ENCODE data around the gene ST7L.

The ST7L gene

DNA sequence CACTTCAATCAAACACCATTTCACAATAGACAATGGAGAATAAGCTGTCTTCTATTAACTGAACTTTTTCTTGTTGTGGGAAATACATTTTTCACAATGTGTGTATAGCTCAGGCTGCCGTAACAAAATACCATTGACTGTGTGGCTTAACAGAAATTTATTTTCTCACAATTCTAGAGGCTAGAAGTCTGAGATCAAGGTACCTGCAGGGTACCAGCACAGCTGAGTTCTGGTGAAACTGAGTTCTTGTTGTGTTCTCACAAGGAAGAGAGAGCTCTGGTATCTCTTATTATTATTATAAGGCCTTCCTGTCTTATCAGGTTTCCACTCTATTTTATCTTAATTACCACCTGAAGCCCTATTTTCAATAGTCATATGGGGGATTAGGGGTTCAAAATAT is 15.4 kb downstream of the ST7L start:
- H3K9me3 ChIP-seq (ENCODE audit: control insufficient read depth, low read length) = no peaks in the 10 kb centered on the region
- no peak overlapping the region for H3K9ac ChIP-seq (ENCODE audit: low read length)
- H3K36me3 ChIP-seq (ENCODE audit: control insufficient read depth, insufficient read depth, low read length) = no peaks in the 10 kb centered on the region

DNA sequence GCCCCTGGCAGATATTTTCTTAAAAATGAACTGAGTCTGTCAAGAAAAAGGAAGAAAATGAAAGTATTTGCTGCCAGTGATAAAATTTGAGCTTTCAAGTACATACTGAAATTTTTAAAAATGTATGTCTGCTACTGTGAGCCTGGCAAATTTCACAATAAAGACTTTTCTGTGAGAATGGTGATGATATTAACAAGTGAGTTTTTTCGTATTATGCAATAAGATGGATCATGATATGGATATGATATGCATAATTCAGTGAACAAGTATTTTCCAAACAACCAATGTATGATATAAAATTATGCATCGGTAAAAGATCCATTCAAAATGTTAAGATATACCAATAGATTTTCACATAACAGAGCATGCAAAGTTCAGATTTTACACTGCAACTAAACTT is 15.9 kb downstream of the ST7L start:
- Histone ChIP-seq H3K9me3 (ENCODE audit: control insufficient read depth, low read length) (no peaks in the 10 kb centered on the region), H3K9ac (ENCODE audit: low read length) (no peak overlapping the region), H3K4me1 (ENCODE audit: control insufficient read depth, insufficient read depth, low read length) (peaks cover 6% of the 10 kb centered on the region), H3K4me3 (ENCODE audit: low read length) (no peak overlapping the region), H3K27me3 (ENCODE audit: control insufficient read depth, insufficient read depth, low read length) (no peaks in the 10 kb centered on the region), H3K36me3 (ENCODE audit: control insufficient read depth, insufficient read depth, low read length) (no peaks in the 10 kb centered on the region)

More for the DNA sequence above, 15.4 kb downstream of the ST7L start:
- Histone ChIP-seq H3K4me1 (ENCODE audit: control insufficient read depth, insufficient read depth, low read length) (peaks cover 6% of the 10 kb centered on the region), H3K4me3 (ENCODE audit: low read length) (no peak overlapping the region), H3K27me3 (ENCODE audit: control insufficient read depth, insufficient read depth, low read length) (no peaks in the 10 kb centered on the region)

DNA sequence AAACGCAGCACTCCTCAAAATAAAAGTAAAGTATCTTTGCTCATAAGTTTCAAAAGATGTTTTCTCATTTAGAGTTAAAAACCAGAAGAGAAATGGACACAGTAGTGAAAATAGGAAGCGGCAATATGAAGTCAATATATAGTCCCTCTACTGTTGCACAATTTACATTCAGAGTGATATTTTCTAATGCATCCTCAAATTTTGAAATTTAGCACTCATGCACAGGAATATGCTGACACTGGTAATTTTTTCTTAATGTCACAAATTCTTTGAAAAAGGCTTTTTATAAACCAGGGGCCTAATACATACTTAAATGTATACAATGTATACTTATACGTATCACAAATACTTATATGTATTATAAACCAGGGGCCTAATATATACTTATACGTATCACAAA is 19.5 kb downstream of the ST7L start:
- Histone ChIP-seq H3K36me3 (ENCODE audit: control insufficient read depth, insufficient read depth, low read length) (no peaks in the 10 kb centered on the region), H3K4me1 (ENCODE audit: control insufficient read depth, insufficient read depth, low read length) (no peaks in the 10 kb centered on the region), H3K9ac (ENCODE audit: low read length) (no peak overlapping the region), H3K9me3 (ENCODE audit: control insufficient read depth, low read length) (no peaks in the 10 kb centered on the region), H3K27me3 (ENCODE audit: control insufficient read depth, insufficient read depth, low read length) (no peaks in the 10 kb centered on the region), H3K4me3 (ENCODE audit: low read length) (no peak overlapping the region)

DNA sequence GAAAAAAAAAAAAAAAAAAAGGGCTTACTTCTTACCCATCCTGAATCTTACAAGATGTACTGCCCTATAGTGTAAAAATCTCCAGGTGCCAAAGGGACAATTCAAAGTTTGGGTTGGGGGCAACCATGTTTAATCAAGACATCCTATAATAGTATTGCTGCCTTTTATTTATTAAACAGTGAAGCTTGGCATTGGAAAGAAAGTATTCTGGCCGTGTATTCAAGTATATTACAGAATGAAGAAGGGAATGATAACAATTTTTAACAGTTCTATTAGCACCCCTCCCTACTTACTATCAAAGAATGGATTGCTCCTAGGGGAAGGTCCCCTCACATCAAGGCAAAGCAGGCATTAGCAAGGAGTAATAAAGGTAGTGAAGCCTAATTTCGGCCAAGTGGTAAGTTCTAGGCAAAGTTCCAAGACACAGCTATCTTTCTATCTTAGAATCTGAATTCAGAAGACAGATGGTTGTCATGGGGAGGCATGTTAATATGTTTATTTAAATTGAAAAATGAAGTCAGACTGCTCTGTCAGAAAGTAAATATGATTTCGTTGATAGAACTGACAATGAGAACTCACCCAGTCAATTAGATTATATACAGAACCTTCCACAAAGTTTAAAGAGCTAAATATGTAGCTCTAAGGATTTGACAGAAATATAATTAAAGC is 24.6 kb downstream of the ST7L start:
- H3K9me3 ChIP-seq (ENCODE audit: control insufficient read depth, low read length) = no peaks in the 10 kb centered on the region
- H3K36me3 ChIP-seq (ENCODE audit: control insufficient read depth, insufficient read depth, low read length) = peaks cover 5% of the 10 kb centered on the region
- no peaks in the 10 kb centered on the region for H3K4me1 ChIP-seq (ENCODE audit: control insufficient read depth, insufficient read depth, low read length)
- H3K4me3 ChIP-seq (ENCODE audit: low read length) = no peak overlapping the region
- H3K27me3 ChIP-seq (ENCODE audit: control insufficient read depth, insufficient read depth, low read length) = no peaks in the 10 kb centered on the region
- no peak overlapping the region for H3K9ac ChIP-seq (ENCODE audit: low read length)

DNA sequence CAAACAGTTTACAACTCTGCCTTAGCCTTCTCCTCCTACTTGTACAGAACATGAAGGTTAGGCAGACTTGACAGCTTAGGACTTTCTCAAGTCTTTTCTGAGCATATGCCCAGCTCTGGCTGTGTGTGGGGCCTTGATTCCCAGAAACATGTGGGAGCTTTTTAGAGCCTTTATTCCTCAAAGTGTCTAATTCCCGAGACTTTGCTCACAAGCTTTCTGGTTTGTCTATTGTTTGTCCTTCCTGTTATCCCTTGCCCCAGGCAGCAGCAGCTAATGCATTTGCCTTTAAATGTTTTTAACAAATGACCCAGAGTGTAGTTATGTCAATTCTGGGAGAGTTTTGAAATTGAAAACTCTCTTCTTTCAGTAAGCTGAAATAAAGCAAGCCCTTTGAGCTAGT is 29.2 kb downstream of the ST7L start:
- H3K9me3 ChIP-seq (ENCODE audit: control insufficient read depth, low read length) = no peaks in the 10 kb centered on the region
- no peaks in the 10 kb centered on the region for H3K27me3 ChIP-seq (ENCODE audit: control insufficient read depth, insufficient read depth, low read length)
- H3K4me1 ChIP-seq (ENCODE audit: control insufficient read depth, insufficient read depth, low read length) = no peaks in the 10 kb centered on the region
- no peak overlapping the region for H3K4me3 ChIP-seq (ENCODE audit: low read length)
- no peak overlapping the region for H3K9ac ChIP-seq (ENCODE audit: low read length)
- peaks cover 5% of the 10 kb centered on the region for H3K36me3 ChIP-seq (ENCODE audit: control insufficient read depth, insufficient read depth, low read length)

DNA sequence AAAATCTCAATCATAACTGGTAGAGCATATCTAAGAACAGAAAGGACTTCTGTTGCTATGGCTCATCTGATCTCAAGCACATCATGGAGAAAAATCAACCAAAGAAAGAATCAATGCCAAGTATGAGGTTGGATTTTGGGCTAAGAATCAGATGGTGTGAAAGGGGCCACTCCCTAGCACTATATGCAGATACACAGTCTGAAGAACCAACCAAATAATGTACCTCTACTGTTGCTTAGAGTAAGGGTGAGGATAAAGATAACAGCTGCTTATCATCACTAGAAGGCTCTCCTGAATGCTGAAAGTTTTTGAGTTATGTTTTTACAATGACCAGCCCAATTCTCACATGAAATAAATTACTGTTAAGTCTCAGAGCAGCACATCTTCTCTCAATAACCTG is 35.6 kb downstream of the ST7L start:
- H3K4me1 ChIP-seq (ENCODE audit: control insufficient read depth, insufficient read depth, low read length) = no peaks in the 10 kb centered on the region
- no peaks in the 10 kb centered on the region for H3K9me3 ChIP-seq (ENCODE audit: control insufficient read depth, low read length)
- no peak overlapping the region for H3K4me3 ChIP-seq (ENCODE audit: low read length)
- H3K36me3 ChIP-seq (ENCODE audit: control insufficient read depth, insufficient read depth, low read length) = no peaks in the 10 kb centered on the region
- H3K27me3 ChIP-seq (ENCODE audit: control insufficient read depth, insufficient read depth, low read length) = no peaks in the 10 kb centered on the region
- no peak overlapping the region for H3K9ac ChIP-seq (ENCODE audit: low read length)

DNA sequence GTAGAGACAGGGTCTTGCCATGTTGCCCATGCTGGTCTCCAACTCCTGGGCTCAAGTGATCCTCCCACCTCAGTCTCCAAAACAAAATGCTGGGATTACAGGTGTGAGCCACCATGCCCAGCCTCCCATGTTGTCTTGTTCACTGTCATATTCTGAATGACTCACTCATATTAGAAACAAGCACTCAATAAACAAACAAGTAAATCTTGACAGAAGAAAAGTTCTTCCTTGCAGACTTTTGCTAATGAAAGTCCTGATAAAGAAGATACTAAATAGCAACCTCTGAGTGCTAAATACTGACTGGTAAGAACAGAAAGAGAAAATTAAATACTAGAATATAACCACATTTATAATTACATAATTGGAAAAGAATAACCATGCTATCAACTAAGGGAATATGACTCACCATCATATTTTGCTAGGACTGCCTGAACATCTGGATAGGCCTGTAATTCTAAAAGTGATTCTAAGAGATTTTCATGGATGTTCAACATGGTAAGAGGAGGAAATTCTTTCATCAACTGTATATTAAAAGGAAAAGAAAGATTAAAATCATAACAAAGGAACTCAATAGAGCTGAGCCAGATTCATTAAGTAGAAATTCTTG is 37.3 kb downstream of the ST7L start:
- Histone ChIP-seq H3K9me3 (ENCODE audit: control insufficient read depth, low read length) (no peaks in the 10 kb centered on the region), H3K36me3 (ENCODE audit: control insufficient read depth, insufficient read depth, low read length) (no peaks in the 10 kb centered on the region), H3K4me3 (ENCODE audit: low read length) (no peak overlapping the region), H3K4me1 (ENCODE audit: control insufficient read depth, insufficient read depth, low read length) (no peaks in the 10 kb centered on the region), H3K9ac (ENCODE audit: low read length) (no peak overlapping the region), H3K27me3 (ENCODE audit: control insufficient read depth, insufficient read depth, low read length) (no peaks in the 10 kb centered on the region)

DNA sequence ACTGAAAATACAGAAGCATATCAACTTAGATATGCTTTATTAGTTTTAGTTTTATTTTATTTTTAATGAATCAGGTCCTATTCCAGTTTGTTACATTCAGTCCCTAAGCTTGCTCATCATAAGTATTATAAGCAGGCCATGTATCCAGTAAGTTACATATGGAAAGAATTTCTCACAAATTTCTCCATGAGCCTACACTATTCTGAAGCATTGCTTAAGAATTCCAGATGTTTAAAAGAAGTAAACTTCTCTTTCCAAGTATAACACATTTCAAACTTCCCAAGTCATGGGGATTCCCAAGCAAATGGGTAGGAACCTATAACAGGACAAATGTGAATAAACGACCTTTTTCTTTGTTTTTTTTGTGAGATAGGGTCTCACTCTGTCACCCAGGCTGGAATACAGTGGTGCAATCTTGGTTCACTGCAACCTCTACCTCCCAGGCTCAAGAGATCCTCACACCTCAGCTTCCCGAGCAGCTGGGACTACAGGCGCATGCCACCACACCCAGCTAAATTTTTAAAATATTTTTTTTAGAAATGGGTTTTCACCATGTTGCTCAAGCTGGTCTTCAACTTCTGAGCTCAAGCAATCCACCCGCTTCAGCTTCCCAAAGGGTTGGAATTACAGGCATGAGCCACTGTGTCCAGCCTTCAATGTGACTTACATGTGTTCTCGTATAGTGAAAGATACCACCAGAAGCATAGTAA is 39.0 kb downstream of the ST7L start:
- Histone ChIP-seq H3K4me3 (ENCODE audit: low read length) (no peak overlapping the region), H3K36me3 (ENCODE audit: control insufficient read depth, insufficient read depth, low read length) (no peaks in the 10 kb centered on the region), H3K9me3 (ENCODE audit: control insufficient read depth, low read length) (no peaks in the 10 kb centered on the region), H3K4me1 (ENCODE audit: control insufficient read depth, insufficient read depth, low read length) (no peaks in the 10 kb centered on the region), H3K27me3 (ENCODE audit: control insufficient read depth, insufficient read depth, low read length) (no peaks in the 10 kb centered on the region), H3K9ac (ENCODE audit: low read length) (no peak overlapping the region)

DNA sequence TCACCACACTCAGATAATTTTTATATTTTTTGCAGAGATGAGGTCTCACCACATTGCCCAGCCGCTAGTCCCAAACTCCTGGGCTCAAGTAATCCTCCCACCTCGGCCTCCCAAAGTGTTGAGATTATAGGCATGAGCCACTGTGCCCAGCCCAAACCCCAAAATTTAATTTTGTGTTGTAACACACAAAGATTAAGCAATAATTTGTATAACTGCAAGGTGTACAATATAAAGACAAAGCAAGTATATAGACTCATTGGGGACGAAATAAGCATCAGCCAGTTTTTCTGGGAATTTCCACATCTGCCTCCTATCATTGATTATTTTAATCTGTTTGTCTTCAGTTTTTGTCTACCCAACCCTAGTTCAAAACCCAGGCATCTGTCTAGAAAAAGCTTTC is 42.7 kb downstream of the ST7L start:
- H3K4me3 ChIP-seq (ENCODE audit: low read length) = no peak overlapping the region
- H3K36me3 ChIP-seq (ENCODE audit: control insufficient read depth, insufficient read depth, low read length) = no peaks in the 10 kb centered on the region

DNA sequence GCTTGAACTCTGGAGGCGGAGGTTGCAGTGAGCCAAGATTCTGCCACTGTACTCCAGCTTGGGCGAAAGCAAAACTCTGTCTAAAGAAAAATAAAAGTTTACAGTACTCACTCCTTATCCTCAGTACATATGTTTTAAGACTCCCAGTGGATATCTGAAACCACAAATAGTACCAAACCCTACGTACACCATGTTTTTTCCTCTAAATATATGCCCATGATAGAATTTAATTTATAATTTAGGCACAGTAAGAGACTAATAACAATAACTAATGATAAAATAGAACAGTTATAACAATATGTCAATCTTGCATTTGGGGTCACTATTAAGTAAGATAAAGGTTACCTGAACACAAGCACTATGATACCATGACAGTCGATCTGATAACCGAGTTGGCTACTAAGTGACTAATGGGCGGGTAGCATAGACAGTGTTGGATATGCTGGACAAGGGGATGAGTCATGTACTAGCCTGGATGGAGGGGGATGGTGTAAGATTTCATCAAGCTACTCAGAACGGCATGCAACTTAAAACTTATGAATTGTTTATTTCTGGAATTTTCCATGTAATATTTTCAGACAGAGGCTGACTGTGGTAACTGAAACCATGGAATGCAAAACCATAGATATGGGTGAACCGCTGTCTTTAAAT is 43.7 kb downstream of the ST7L start:
- no peaks in the 10 kb centered on the region for H3K36me3 ChIP-seq (ENCODE audit: control insufficient read depth, insufficient read depth, low read length)
- no peak overlapping the region for H3K9ac ChIP-seq (ENCODE audit: low read length)
- no peak overlapping the region for H3K4me3 ChIP-seq (ENCODE audit: low read length)
- H3K27me3 ChIP-seq (ENCODE audit: control insufficient read depth, insufficient read depth, low read length) = no peaks in the 10 kb centered on the region
- H3K9me3 ChIP-seq (ENCODE audit: control insufficient read depth, low read length) = no peaks in the 10 kb centered on the region
- no peaks in the 10 kb centered on the region for H3K4me1 ChIP-seq (ENCODE audit: control insufficient read depth, insufficient read depth, low read length)

More for the DNA sequence above, 42.7 kb downstream of the ST7L start:
- Histone ChIP-seq H3K9ac (ENCODE audit: low read length) (no peak overlapping the region), H3K9me3 (ENCODE audit: control insufficient read depth, low read length) (no peaks in the 10 kb centered on the region), H3K27me3 (ENCODE audit: control insufficient read depth, insufficient read depth, low read length) (no peaks in the 10 kb centered on the region), H3K4me1 (ENCODE audit: control insufficient read depth, insufficient read depth, low read length) (no peaks in the 10 kb centered on the region)

DNA sequence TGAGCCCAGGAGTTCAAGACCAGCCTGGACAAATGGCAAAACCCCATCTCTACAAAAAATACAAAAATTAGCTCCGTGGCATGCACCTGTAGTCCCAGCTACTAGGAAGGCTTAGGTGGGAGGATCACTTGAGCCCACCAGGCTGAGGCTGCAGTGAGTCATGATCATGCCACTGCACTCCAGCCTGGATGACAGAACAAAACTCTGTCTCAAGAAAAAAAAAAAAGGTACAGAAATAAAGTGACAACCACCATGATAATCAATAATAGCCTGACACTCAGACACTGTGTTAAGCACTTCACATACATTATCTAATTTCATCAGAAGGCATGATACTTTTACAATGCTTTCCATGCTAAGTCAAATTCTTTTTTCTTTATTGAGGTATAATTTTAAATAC is 53.1 kb downstream of the ST7L start:
- no peak overlapping the region for H3K4me3 ChIP-seq (ENCODE audit: low read length)
- H3K36me3 ChIP-seq (ENCODE audit: control insufficient read depth, insufficient read depth, low read length) = no peaks in the 10 kb centered on the region
- H3K27me3 ChIP-seq (ENCODE audit: control insufficient read depth, insufficient read depth, low read length) = no peaks in the 10 kb centered on the region
- H3K9me3 ChIP-seq (ENCODE audit: control insufficient read depth, low read length) = no peaks in the 10 kb centered on the region
- no peaks in the 10 kb centered on the region for H3K4me1 ChIP-seq (ENCODE audit: control insufficient read depth, insufficient read depth, low read length)
- no peak overlapping the region for H3K9ac ChIP-seq (ENCODE audit: low read length)

DNA sequence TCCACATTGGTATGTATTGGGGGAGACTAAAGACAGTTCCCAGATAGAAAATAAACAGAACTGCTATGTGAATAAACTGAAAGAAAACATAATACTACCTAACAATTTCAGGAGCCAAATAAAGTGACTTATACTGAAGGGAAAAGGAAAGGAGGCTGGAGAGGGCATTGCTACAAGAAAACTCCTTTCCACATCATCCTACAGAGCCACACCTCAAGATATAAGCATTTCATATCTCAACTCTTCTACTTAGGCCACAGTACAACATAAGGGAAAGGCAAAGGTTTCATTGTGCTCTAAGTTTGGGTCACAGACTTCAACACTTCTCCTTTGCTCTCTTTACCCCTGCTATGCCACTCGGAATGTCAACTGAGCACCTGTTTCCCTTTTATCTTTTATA is 54.9 kb downstream of the ST7L start:
- H3K9ac ChIP-seq (ENCODE audit: low read length) = no peak overlapping the region
- no peaks in the 10 kb centered on the region for H3K9me3 ChIP-seq (ENCODE audit: control insufficient read depth, low read length)
- H3K4me1 ChIP-seq (ENCODE audit: control insufficient read depth, insufficient read depth, low read length) = no peaks in the 10 kb centered on the region
- H3K27me3 ChIP-seq (ENCODE audit: control insufficient read depth, insufficient read depth, low read length) = no peaks in the 10 kb centered on the region
- no peaks in the 10 kb centered on the region for H3K36me3 ChIP-seq (ENCODE audit: control insufficient read depth, insufficient read depth, low read length)
- no peak overlapping the region for H3K4me3 ChIP-seq (ENCODE audit: low read length)
